ENCODE results near the gene ACER3. TPM values are rescaled to one million over a fixed set of nuclear protein-coding genes. Genes with fewer than 3 reads are reported as not detected.
A peak's percentile ranks its signal among the peaks of the same experiment; 100 is the strongest.

The ACER3 gene
- total RNA-seq, 4 donors from 2014 or later, result 20.5 to 30.6 (median 23.0) TPM

- Histone ChIP-seq H3K36me3 (no peaks in the 10 kb centered on the region), H3K9me3 (no peaks in the 10 kb centered on the region), H3K27ac (no peak overlapping the region), H3K4me3 (no peak overlapping the region), H3K4me1 (peaks cover 0 to 14% (median 6%) of the 10 kb centered on the region in 4 donors), H3K27me3 (peaks cover 0 to 44% of the 10 kb centered on the region in 2 donors)
- DNase-seq (ENCODE audit: low spot score in 2 of 2), result no peak
- TF ChIP-seq CTCF (IDR thresholded peaks at IDR 0.05) (no peak), EP300 (IDR thresholded peaks at IDR 0.05) (no peak), POLR2A (IDR thresholded peaks at IDR 0.05) (no peak)
- WGBS, 2 donors, result 75 to 77% methylated on average over 10 of the region's 10 CpGs
Measured at GRCh38 chr11:77038029-77038824, 177.5 kb downstream of the ACER3 start.

- Histone ChIP-seq H3K36me3 (no peaks in the 10 kb centered on the region), H3K27me3 (peaks cover 0 to 44% of the 10 kb centered on the region in 2 donors), H3K9me3 (no peaks in the 10 kb centered on the region), H3K4me1 (peaks cover 0 to 14% (median 6%) of the 10 kb centered on the region in 4 donors), H3K27ac (no peak overlapping the region), H3K4me3 (no peak overlapping the region)
- no peak for TF ChIP-seq POLR2A (IDR thresholded peaks at IDR 0.05)
- no peak for TF ChIP-seq EP300 (IDR thresholded peaks at IDR 0.05)
- no peak for TF ChIP-seq CTCF (IDR thresholded peaks at IDR 0.05)
- DNase-seq (ENCODE audit: low spot score in 2 of 2), result no peak
- whole genome bisulfite sequencing, 2 donors, result 71 to 77% methylated on average over 16 of the region's 16 CpGs
Measured at GRCh38 chr11:77038825-77039326, 178.2 kb downstream of the ACER3 start.

GRCh38 chr11:77039491-77040400, 179.0 kb downstream of the ACER3 start:
- WGBS, 2 donors, result 25 to 33% methylated on average over 30 to 57 of the region's 109 CpGs

GRCh38 chr11:77040401-77040777, 179.7 kb downstream of the ACER3 start:
- TF ChIP-seq CTCF (IDR thresholded peaks at IDR 0.05) (no peak), EP300 (IDR thresholded peaks at IDR 0.05) (no peak), POLR2A (IDR thresholded peaks at IDR 0.05) (no peak)
- Histone ChIP-seq H3K36me3 (no peaks in the 10 kb centered on the region), H3K27me3 (peaks cover 0 to 59% of the 10 kb centered on the region in 2 donors), H3K4me3 (no peak overlapping the region), H3K4me1 (peaks cover 0 to 14% (median 6%) of the 10 kb centered on the region in 4 donors), H3K9me3 (no peaks in the 10 kb centered on the region), H3K27ac (no peak overlapping the region)
- WGBS, 2 donors, result 71 to 83% methylated on average over 24 to 35 of the region's 37 CpGs
- DNase-seq (ENCODE audit: low spot score in 2 of 2), result no peak

More at GRCh38 chr11:77039491-77040400, 179.0 kb downstream of the ACER3 start:
- TF ChIP-seq POLR2A (IDR thresholded peaks at IDR 0.05) (no peak), CTCF (IDR thresholded peaks at IDR 0.05) (peak in 4 of 5 experiments; percentile 25 to 47 (median 44)), EP300 (IDR thresholded peaks at IDR 0.05) (no peak)
- Histone ChIP-seq H3K36me3 (no peaks in the 10 kb centered on the region), H3K27ac (no peak overlapping the region), H3K4me1 (peaks cover 0 to 14% (median 6%) of the 10 kb centered on the region in 4 donors), H3K27me3 (peaks cover 0 to 53% of the 10 kb centered on the region in 2 donors), H3K4me3 (peak overlapping the region in 3 of 4 donors; percentile 5 to 46 (median 26)), H3K9me3 (no peaks in the 10 kb centered on the region)
- DNase-seq (ENCODE audit: low spot score in 2 of 2), result peak in 1 of 2 donors; percentile 38
